ENCODE measurements around the gene SELE. TPM values are rescaled to one million over a fixed set of nuclear protein-coding genes. Genes with fewer than 3 reads are reported as not detected.

SELE gene
- total and polyA plus RNA-seq, 2 of the 8 experiments (the other 6 are each of a cell fraction or from before 2014, with no cell fraction given), result not detected

DNA sequence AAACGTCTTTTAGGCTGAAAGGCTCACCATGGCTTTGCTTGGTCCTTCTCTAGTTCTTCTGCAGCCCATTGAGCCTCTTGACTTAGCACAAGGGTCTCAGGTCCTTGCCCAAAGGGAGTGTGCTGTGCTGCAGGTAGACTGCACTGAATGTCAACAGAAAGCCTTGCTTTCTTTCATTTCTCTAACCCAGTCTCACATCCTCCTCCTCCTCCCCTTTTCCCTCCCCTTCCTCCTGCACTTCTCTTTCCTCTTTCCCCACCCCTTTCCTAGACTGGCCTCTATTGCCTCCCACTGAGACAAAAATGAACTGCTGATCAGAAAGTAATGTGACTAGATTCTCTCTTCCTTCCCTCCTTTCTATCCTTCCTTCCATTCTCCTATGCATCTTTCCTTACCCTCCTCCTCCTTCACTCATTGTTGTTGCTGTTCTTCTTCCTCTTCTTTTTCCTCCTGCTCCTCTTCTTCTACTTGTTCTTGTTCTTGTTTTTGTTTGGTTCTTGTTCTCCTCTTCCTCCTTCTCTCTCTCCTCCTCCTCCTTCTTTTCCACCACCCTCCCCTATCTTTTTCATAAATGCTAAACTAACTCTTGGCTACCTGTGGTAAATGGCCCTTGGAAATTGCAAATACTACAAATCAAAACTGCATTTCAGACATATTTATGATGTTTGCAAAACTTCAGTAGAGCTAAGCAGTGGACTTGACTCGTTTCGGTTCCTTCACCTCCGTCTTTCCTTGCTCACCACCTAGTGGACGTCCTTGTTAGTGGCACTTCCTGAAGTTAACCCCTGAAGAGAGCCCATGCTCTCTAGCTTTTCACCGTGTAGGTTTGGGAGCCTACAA, 22.2 kb downstream of the SELE start, which contains the start of gene SELL:
Gene SELL, minus strand, starts transcription at position 152 of the 840 bp plus-strand sequence. Its CDS starts 122 bp downstream, at position 30.
- no peak within 1 kb of the TSS for H3K23ac ChIP-seq (ENCODE audit: insufficient read length)
- H3K4ac ChIP-seq (replicated peaks; ENCODE audit: insufficient read length, low read depth, low read length), result no peak within 1 kb of the TSS
- no peaks in the 10 kb centered on the region for H3K27me3 ChIP-seq (replicated peaks in 1 of 4; ENCODE audit: control insufficient read depth in 3 of 4, extremely low read depth in 1 of 4, insufficient read depth in 3 of 4, low read length in 3 of 4)
- peaks cover 0 to 2% (median 0%) of the 10 kb centered on the region in 4 experiments; a peak in 1 of 7 replicates for H3K4me1 ChIP-seq (replicated peaks in 1 of 4; ENCODE audit: control insufficient read depth in 3 of 4, insufficient read depth in 4 of 4, low read length in 3 of 4)
- no peak within 1 kb of the TSS for H2BK12ac ChIP-seq (ENCODE audit: low read depth, low read length)
- no peak within 1 kb of the TSS for H3K9ac ChIP-seq (replicated peaks in 1 of 4; ENCODE audit: extremely low read depth in 1 of 4, low read depth in 3 of 4, low read length in 3 of 4)
- H3K23me2 ChIP-seq (ENCODE audit: low read depth, low read length), result no peaks in the 10 kb centered on the region; the same call in 1 of the 2 replicates
- H4K5ac ChIP-seq (ENCODE audit: insufficient read length, low read depth, low read length), result no peak within 1 kb of the TSS
- ChIA-PET CTCF (ENCODE audit: partially characterized antibody) (interaction anchor here (0.6 to 4.7 kb wide), 44 partner anchors 9 to 840 kb away, joined by 3 to 45 read pairs (median 4); partner anchors contain the start of genes F5 and SELE), POLR2A (ENCODE audit: partially characterized antibody) (no interaction called here)
- H3K9me3 ChIP-seq (ENCODE audit: insufficient read depth in 2 of 2, low read depth in 1 of 2, low read length in 1 of 2), result no peaks in the 10 kb centered on the region
- no peak within 1 kb of the TSS for H2BK120ac ChIP-seq (replicated peaks; ENCODE audit: low read depth, low read length)
- no peaks in the 10 kb centered on the region for H3K79me1 ChIP-seq (ENCODE audit: low read depth, low read length)
- H4K8ac ChIP-seq (ENCODE audit: extremely low read depth, insufficient read depth, low read length), result no peak within 1 kb of the TSS
- no peak within 1 kb of the TSS for H2BK15ac ChIP-seq (ENCODE audit: low read length)
- peak within 1 kb of the TSS in 1 of 4 experiments; percentile 40; a peak in 2 of 8 replicates for H3K4me3 ChIP-seq (ENCODE audit: extremely low read depth in 1 of 4, insufficient read depth in 2 of 4, low read depth in 3 of 4, low read length in 4 of 4)
- no peak within 1 kb of the TSS for H2BK20ac ChIP-seq (ENCODE audit: low read length)
- no peaks in the 10 kb centered on the region for H3K36me3 ChIP-seq (ENCODE audit: control insufficient read depth in 2 of 4, insufficient read depth in 4 of 4, low read length in 3 of 4)
- no peak within 1 kb of the TSS; the same call in 1 of the 2 replicates for H2BK5ac ChIP-seq (ENCODE audit: low read depth, low read length)
- peak within 1 kb of the TSS in 1 of 2 experiments; percentile 40; a peak in 3 of 4 replicates for H3K4me2 ChIP-seq (ENCODE audit: insufficient read depth in 1 of 2, low read depth in 2 of 2, low read length in 2 of 2)
- no peak within 1 kb of the TSS for H3K56ac ChIP-seq (replicated peaks; ENCODE audit: insufficient read length, low read depth, low read length)
- no peaks in the 10 kb centered on the region for H3K79me2 ChIP-seq (ENCODE audit: control insufficient read depth in 1 of 2, insufficient read depth in 2 of 2, low read length in 2 of 2)
- no peaks in the 10 kb centered on the region for H4K20me1 ChIP-seq (replicated peaks in 1 of 2; ENCODE audit: control insufficient read depth in 1 of 2, insufficient read depth in 2 of 2, low read length in 2 of 2)
- H2AFZ ChIP-seq (ENCODE audit: low read length), result peak within 1 kb of the TSS; percentile 96; the same call in 1 of the 2 replicates
- no peak within 1 kb of the TSS for H3K14ac ChIP-seq (ENCODE audit: insufficient read length)
- H3K27ac ChIP-seq (ENCODE audit: low read depth, low read length), result no peak within 1 kb of the TSS
- no peak within 1 kb of the TSS for H4K91ac ChIP-seq (replicated peaks; ENCODE audit: insufficient read length, low read length)
- TF ChIP-seq CTCF (IDR thresholded peaks at IDR 0.05; ENCODE audit: control extremely low read depth in 1 of 3, insufficient read depth in 1 of 3, low read depth in 1 of 3, low read length in 3 of 3) (peak; percentile 71 to 86 (median 86)), POLR2AphosphoS5 (IDR thresholded peaks at IDR 0.05; ENCODE audit: low read depth, low read length) (no peak), SIN3A (conservative IDR thresholded peaks at IDR 0.05 in 1 of 2, IDR thresholded peaks at IDR 0.05 in 1 of 2; ENCODE audit: low read depth in 1 of 2, low read length in 2 of 2) (no peak), RAD21 (IDR thresholded peaks at IDR 0.05 in 1 of 2, conservative IDR thresholded peaks at IDR 0.05 in 1 of 2; ENCODE audit: low read depth in 2 of 2, low read length in 2 of 2) (peak; percentile 88 to 93), JUN (IDR thresholded peaks at IDR 0.05; ENCODE audit: low read depth, low read length) (no peak)
- DNase-seq (ENCODE audit: low read depth in 1 of 2, low spot score in 2 of 2) (peak; percentile 15 to 65), FAIRE-seq (peak; percentile 93)
- H2AK5ac ChIP-seq (ENCODE audit: low read depth, low read length), result no peak within 1 kb of the TSS
- 32% methylated on average over 6 of the region's 6 CpGs; no CpG with 5 or more reads in 1 of the 2 experiments for WGBS, 2 experiments (ENCODE audit: extremely low coverage in 1 of 2, insufficient coverage in 1 of 2, insufficient read length in 1 of 2, insufficient replicate concordance in 2 of 2, low coverage in 1 of 2, low lambda C conversion rate in 2 of 2, missing lambda C conversion rate in 1 of 2)
- no peak within 1 kb of the TSS for H3K18ac ChIP-seq (ENCODE audit: extremely low read depth, low read length)
